ENCODE results near the gene ZNF524. TPM values are rescaled to one million over a fixed set of nuclear protein-coding genes. Genes with fewer than 3 reads are reported as not detected.

Gene ZNF524
- total RNA-seq, 2 donors from 2014 or later, result 26.6 to 36.4 TPM

DNA sequence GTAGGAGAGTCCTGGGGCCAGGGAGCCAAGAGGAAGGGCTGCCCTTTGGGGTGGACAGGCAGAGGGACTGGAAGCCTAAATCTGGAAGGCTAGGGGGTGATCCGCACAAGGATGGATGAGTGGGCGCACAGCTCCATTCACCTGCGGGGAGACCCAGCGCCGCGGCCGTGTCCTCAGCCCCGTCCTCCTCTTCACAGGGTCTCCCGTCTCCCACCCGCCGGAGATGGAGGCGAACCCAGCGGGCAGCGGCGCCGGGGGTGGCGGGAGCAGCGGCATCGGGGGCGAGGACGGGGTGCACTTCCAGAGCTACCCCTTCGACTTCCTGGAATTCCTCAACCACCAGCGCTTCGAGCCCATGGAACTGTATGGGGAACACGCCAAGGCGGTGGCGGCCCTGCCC is 13.3 kb downstream of the ZNF524 start:
- no peak for DNase-seq
- intact Hi-C loops (cut with DNase I, micrococcal nuclease), result no loop called here
- ATAC-seq, result no peak

DNA sequence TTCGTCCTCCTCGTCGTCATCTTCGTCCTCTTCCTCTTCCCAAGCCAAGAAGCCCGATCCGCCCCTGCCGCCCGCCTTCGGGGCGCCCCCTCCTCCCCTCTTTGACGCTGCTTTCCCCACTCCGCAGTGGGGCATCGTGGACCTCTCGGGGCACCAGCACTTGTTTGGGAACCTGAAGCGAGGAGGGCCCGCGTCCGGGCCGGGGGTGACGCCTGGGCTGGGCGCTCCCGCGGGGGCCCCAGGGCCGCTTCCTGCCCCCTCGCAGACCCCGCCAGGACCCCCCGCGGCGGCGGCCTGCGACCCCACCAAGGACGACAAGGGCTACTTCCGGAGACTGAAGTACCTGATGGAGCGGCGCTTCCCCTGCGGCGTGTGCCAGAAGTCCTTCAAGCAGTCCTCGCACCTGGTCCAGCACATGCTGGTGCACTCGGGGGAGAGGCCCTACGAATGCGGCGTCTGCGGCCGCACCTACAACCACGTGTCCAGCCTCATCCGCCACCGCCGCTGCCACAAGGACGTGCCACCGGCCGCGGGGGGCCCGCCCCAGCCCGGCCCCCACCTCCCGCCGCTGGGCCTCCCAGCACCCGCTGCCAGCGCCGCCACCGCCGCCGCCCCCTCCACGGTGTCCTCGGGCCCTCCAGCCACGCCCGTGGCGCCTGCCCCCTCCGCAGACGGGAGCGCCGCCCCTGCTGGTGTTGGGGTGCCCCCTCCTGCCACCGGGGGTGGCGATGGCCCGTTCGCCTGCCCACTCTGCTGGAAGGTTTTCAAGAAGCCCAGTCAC is 14.0 kb downstream of the ZNF524 start:
- intact Hi-C loops (cut with DNase I, micrococcal nuclease), result no loop called here
- DNase-seq (no peak), ATAC-seq (no peak)

DNA sequence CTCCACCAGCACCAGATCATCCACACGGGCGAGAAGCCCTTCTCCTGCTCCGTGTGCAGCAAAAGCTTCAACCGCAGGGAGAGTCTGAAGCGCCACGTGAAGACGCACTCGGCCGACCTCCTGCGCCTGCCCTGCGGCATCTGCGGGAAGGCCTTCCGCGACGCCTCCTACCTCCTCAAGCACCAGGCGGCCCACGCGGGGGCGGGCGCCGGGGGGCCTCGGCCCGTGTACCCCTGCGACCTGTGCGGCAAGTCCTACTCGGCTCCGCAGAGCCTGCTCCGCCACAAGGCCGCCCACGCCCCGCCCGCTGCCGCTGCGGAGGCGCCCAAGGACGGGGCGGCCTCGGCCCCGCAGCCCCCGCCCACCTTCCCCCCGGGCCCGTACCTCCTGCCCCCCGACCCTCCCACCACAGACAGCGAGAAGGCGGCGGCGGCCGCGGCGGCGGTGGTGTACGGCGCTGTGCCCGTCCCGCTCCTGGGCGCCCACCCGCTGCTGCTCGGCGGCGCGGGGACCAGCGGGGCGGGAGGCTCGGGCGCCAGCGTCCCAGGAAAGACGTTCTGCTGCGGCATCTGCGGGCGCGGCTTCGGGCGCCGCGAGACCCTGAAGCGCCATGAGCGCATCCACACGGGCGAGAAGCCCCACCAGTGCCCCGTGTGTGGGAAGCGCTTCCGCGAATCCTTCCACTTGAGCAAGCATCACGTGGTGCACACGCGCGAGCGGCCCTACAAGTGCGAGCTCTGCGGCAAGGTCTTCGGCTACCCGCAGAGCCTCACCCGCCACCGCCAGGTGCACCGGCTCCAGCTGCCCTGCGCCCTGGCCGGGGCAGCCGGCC is 14.8 kb downstream of the ZNF524 start:
- no peak for DNase-seq
- intact Hi-C loops (cut with DNase I, micrococcal nuclease), result no loop called here
- ATAC-seq, result no peak

DNA sequence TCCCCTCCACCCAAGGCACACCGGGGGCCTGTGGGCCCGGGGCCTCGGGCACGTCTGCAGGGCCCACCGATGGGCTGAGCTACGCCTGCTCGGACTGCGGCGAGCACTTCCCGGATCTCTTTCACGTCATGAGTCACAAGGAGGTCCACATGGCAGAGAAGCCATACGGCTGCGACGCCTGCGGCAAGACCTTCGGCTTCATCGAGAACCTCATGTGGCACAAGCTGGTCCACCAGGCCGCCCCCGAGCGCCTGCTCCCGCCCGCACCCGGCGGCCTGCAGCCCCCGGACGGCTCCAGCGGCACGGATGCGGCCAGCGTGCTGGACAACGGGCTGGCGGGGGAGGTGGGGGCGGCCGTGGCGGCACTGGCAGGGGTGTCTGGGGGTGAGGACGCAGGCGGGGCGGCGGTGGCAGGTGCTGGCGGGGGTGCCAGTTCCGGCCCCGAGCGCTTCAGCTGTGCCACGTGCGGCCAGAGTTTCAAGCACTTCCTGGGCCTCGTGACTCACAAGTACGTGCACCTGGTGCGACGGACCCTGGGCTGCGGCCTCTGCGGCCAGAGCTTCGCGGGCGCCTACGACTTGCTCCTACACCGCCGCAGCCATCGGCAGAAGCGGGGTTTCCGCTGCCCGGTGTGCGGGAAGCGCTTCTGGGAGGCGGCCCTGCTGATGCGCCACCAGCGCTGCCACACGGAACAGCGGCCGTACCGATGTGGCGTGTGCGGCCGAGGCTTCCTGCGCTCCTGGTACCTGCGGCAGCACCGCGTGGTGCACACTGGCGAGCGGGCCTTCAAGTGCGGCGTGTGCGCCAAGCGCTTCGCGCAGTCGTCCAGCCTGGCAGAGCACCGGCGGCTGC is 15.7 kb downstream of the ZNF524 start:
- ATAC-seq, result no peak
- no peak for DNase-seq
- intact Hi-C loops (cut with DNase I, micrococcal nuclease), result no loop called here

DNA sequence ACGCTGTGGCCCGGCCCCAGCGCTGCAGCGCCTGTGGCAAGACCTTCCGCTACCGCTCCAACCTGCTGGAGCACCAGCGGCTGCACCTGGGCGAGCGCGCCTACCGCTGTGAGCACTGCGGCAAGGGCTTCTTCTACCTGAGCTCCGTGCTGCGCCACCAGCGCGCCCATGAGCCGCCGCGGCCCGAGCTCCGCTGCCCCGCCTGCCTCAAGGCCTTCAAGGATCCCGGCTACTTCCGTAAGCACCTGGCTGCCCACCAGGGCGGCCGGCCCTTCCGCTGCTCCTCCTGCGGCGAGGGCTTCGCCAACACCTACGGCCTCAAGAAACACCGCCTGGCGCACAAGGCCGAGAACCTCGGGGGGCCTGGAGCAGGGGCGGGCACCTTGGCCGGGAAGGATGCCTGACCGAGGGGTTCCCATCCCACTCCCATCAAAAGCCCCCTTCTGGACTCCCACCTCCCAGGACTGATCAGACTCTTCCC is 16.3 kb downstream of the ZNF524 start:
- DNase-seq, result no peak
- intact Hi-C loops (cut with DNase I, micrococcal nuclease), result no loop called here
- ATAC-seq, result no peak

DNA sequence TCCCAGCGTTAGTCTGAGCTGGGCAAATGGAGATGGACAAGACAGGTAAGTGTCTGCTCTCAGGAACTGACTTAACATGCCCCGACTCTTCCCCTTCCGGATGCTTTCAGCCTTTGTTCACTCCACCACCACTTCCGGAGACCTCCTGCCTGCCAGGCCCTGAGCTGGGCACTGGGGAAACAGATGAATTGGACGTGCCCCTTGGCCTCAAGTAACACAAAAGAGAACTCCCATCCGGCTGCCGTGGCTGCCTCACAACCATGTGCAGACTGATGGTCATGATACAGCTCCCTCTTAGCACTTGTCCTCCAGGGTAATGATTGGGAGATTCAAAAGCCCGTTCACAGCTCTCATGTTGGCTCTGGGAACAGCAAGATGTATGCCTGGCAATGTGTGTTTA is 17.3 kb downstream of the ZNF524 start:
- intact Hi-C loops (cut with DNase I, micrococcal nuclease), result no loop called here

DNA sequence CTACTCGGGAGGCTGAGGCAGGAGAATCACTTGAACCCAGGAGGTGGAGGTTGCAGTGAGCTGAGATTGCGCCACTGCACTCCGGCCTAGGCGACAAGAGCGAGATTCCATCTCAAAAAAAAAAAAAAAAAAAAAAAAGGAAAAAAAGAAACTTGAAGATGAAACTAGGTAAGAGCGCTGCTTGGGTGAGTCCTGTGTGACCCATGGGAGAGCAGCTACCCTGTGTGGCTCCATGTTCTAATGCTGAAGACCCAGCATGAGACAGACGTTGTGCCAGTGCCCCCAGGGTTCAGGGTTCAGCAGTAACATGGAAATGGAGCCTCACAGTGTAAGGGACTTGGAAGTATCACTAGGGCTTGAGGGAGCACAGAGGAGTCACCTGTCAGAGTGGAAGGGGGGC is 18.3 kb downstream of the ZNF524 start:
- ATAC-seq (peak; percentile 3), DNase-seq (no peak)
- intact Hi-C loops (cut with DNase I, micrococcal nuclease), result no loop called here

More for the DNA sequence above, 17.3 kb downstream of the ZNF524 start:
- DNase-seq (no peak), ATAC-seq (no peak)

DNA sequence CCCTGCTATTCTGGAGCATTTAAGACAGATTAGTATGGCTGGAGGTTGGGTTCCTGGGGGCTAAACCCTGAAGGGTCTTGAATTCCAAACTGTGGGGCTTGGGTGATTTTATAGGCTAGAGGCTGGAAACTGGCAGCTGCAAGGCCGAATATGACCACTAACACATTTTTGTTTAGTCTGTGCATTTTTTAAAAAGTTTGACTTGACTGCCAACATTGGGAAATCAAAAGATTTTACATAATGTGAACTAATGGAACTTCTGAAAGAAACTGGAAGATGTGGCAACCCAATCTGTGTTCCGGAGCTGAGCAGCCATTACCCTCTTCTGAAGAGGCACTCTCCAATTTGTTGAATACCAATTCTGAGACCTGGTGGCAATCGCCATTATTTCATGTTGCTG is 19.2 kb downstream of the ZNF524 start:
- ATAC-seq, result no peak
- no peak for DNase-seq
- intact Hi-C loops (cut with DNase I, micrococcal nuclease), result no loop called here

DNA sequence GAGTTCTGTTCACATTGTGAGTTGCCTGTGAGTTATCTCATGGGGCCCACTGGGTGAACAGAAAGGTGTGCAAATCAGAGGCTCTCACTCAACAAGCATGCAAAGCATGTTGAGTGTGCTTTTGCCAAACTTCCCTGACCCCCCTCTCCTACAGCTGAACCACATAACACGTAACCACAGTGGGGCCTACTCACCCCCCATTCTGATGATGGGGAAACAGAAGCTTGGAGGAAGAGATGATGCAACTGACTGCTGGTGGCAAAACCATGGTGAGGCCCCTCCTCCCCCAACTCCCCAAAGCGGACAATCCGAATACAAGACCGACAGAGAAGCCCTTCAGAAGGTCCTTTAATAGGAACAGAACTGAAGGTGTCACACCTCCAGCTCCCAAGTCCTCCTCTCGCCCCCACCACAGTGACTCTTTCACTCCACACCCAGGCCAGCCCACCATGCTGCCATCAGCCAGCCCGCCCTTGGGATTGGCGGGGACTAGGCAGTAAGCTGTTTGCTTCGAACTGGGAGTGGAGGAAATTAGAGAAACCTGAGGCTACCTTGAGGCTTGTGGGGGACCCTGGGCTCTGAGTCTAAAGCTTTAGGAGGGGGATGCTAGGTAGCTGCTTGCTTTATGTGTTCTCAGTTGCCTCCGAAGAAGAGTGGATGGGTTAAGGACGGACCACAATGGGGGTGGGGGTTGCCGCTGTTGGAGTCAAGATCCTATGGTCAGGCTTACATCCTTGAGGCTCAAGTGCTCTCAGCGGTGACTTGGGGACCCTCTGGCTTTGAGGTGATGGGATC is 20.5 kb downstream of the ZNF524 start:
- ATAC-seq (no peak), DNase-seq (no peak)
- intact Hi-C loops (cut with DNase I, micrococcal nuclease), result no loop called here

DNA sequence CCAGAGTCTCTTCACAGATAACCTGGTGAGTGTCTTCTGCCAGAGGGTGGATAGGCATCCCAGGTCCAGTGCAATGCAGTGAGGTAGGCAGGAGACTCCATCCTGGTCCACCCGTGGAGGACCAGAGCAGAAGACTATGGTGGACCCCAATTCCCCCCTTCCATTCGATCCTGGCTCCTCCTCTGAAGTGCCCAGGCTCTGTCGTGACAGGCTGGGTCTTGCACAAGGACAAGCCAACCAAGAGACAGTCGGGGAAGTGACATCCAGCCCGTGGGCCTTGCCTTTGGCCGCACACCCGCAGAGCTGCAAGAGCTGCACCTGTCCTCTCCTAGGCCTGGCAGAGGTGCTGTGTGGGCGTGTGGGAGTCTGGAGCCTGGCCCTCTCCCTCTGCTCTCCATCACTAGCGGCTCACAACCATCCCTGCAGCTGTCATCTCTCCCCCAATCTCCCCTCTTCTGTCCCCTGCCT is 21.2 kb downstream of the ZNF524 start:
- DNase-seq (no peak), ATAC-seq (no peak)
- intact Hi-C loops (cut with DNase I, micrococcal nuclease), result no loop called here

DNA sequence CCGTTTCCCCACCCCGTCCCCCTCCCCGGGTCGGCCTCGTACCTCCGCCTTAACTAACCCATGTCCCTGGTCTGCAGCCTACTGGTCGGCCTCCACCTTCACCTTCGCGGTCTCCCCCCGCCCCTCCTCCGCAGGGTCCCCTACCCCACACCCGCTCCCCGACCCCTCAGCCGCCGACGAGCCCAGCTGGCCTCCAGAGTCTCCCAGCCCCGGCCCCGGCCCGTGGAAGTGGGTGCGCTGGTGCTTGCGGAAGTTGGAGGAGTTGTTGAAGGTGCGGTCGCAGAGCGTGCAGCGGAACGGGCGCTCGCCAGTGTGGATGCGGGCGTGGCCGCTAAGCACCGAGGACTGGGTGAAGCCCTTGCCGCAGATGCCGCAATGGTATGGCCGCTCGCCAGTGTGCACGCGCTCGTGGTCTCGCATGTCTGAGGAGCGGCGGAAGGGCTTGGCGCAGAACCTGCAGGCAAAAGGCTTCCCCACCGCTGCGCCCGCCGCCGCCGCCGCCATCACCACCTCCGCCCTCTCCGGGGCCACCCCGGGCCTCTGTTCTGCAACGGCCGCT is 21.7 kb downstream of the ZNF524 start:
- ATAC-seq (no peak), DNase-seq (peak in 1 of 2 donors; percentile 23)
- intact Hi-C loops (cut with DNase I, micrococcal nuclease), result no loop called here

DNA sequence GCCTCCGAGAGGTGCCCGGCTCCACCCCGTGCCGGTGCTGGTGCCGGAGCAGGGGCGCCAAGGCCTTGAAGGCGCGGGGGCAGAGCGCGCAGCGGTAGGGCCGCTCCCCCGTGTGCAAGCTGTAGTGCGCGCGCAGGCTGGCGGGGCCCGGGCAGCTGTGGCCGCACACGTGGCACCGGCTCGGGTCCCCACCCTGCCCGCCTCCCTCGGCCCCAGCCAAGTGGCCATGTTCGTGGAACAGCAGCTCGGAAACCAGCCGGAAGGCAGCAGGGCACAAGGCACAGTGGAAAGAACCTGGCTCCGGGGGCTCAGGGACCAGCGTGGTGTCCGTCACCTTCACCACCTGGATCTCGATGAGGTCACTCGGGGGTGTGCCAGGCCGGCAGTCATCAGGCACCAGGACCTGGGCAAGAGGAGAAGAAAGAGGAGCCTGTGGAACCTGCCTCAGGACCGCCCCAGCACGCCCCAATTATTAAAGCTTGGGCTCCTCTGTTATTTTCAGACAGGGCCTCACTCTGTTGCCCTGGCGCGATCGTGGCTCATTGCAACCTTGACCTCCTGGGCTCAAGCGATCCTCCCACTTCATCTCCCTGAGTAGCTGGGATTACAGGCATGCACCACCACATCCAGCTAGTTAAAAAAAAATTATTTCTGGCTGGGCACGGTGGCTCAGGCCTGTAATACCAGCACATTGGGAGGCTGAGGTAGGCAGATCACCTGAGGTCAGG is 22.3 kb downstream of the ZNF524 start:
- ATAC-seq (no peak), DNase-seq (no peak)
- intact Hi-C loops (cut with DNase I, micrococcal nuclease), result no loop called here

DNA sequence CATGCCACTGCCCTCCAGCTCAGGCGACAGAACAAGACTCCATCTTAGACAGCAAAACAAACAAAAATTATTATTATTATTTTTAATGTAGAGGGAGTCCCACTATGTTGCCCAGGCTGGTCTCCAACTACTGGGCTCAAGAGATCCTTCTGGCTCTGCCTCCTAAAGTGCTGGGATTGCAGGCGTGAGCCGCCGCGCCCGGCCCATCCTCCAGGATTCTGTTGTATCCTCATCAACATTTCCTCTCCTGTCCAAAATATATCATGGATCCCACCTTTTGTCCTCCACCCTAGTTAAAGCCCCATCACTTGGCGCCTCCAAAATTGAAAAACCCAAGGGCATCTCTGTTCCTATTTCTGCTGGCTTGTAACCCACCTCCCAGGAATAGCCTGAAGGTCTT is 23.0 kb downstream of the ZNF524 start:
- ATAC-seq, result no peak
- intact Hi-C loops (cut with DNase I, micrococcal nuclease), result no loop called here
- DNase-seq, result no peak

DNA sequence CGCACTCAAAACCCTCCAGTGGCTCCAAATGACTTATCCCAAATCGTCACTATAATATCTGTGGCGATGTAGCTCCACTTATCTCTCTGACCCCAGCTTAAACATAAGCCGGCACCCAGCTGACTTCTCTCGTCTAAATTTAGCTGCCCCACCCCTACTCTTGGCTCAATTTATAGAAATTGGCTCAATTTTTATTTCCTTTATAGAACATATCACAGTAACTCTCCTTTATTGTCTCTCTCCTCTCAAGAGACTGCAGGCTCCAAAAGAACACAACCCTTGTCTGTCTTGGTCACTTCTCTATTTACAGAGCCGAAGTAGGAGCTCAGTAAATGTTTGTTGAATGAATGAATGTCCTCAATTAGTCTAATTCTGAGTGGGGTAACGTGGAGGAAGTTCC is 23.5 kb downstream of the ZNF524 start:
- intact Hi-C loops (cut with DNase I, micrococcal nuclease), result no loop called here

DNA sequence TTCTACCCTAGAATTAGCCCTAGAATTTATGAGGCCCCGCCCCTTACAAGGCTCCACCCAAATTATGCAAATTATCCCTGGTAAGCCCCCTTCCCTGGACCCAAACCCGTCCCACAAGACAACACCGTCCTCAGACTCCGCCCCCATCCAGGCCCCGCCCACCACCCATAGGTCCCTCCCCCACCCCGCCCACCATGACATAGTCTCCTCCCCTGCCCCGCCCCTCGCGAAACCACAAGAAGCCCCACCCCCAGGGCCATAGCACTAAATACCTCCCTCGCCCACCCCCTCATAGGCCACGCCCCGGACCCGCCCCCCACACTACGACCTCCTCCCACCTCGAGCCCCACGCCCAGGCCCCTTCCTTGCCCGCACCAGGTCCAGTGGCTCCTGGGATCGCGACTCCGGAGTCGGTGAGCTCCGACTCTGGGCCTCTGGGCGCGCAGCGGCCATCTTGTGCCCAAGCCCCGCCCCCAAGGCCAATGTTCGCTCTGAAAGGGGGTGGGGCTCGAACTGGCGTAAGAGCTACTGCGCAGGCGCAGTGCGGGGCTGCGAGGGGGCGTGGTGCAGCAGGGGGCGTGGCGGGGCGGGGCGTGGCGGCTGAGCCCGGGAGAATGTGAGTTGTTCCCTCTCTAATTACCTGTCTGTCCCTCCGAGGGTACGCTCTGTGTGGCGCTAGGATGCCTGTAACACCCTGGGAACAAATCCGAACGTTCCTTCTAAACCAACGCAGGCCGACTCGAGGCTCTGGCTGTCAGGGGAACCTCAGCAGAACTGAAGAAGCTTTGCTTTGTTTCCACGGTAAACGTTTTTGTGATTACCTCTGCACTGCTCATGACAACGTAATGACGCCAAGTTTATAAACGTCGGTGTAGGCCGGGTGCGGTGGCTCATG is 24.3 kb downstream of the ZNF524 start, which contains the start of gene ZNF784:
ZNF784 (minus strand) TSS at position 458 of the 895 bp plus-strand sequence; CDS start at position 453, 5 bp downstream.
- intact Hi-C loops (cut with DNase I, micrococcal nuclease), result no loop called here
- DNase-seq, result peak; percentile 85 to 94
- ATAC-seq, result peak; percentile 91

More for the DNA sequence above, 23.5 kb downstream of the ZNF524 start:
- no peak for DNase-seq
- ATAC-seq, result no peak

DNA sequence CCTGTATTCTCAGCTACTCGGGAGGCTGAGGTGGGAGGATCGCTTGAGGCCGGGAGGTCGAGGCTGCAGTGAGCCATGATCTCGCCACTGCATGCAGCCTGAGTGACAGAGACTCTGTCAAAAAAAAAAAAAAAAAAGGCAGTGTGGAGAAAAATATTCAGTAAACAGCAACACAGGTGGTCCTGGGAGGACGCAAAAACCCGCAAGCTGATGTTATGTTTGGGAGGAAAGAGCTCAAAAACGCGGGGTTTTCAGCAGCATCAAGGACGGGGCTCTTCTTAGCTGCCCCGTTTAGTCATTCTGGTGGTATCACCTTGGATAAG is 24.9 kb downstream of the ZNF524 start:
- ATAC-seq (no peak), DNase-seq (no peak)
- intact Hi-C loops (cut with DNase I, micrococcal nuclease), result no loop called here
